Stimulated activated memory B cell treated with anti-CD40 and anti-IgM and Interleukin-4, amounts not matched to agents 10 μg/mL and 1 μg/mL and 100 μg/mL, for 72 hours (primary cell): ENCODE data around the gene MAP2K1.
"Not testable (repeated sequence)": the region's sequence is repeated elsewhere in the genome, so short reads cannot be mapped to it uniquely, and the experiment has no call there.

Source experiments
- ATAC-seq: fragments of 150-1000 bp; cut with Tn5 transposase; 2 replicates; pipeline ENCODE4 v1.10.0; 2021
- H3K27ac Mint-ChIP-seq: one replicate; pipeline ENCODE4 v1.8.0; 2022; ENCODE audit warnings: mild to moderate bottlenecking, mixed read lengths
- H3K27me3 Mint-ChIP-seq: one replicate; pipeline ENCODE4 v1.8.0; 2022; ENCODE audit warnings: mixed read lengths
- H3K36me3 Mint-ChIP-seq: one replicate; pipeline ENCODE4 v1.8.0; 2022; ENCODE audit warnings: mixed read lengths
- H3K4me1 Mint-ChIP-seq: one replicate; pipeline ENCODE4 v1.8.0; 2022; ENCODE audit warnings: mixed read lengths
- H3K4me3 Mint-ChIP-seq: one replicate; pipeline ENCODE4 v1.8.0; 2022; ENCODE audit warnings: mild to moderate bottlenecking, moderate library complexity, mixed read lengths
- H3K9me3 Mint-ChIP-seq: one replicate; pipeline ENCODE4 v1.8.0; 2022; ENCODE audit warnings: mixed read lengths

Gene MAP2K1

GRCh38 chr15:66429546-66429945, 42.8 kb downstream of the MAP2K1 start:
- peak; percentile 20 for ATAC-seq
- no peak overlapping the region for H3K4me3 Mint-ChIP-seq
- no peaks in the 10 kb centered on the region for H3K9me3 Mint-ChIP-seq
- H3K4me1 Mint-ChIP-seq: peaks cover 66% of the 10 kb centered on the region
- H3K36me3 Mint-ChIP-seq: peaks cover 2% of the 10 kb centered on the region
- no peaks in the 10 kb centered on the region for H3K27me3 Mint-ChIP-seq
- H3K27ac Mint-ChIP-seq: peak overlapping the region; percentile 81

- Mint-ChIP-seq H3K9me3 (no peaks in the 10 kb centered on the region), H3K36me3 (peaks cover 11% of the 10 kb centered on the region), H3K27me3 (no peaks in the 10 kb centered on the region), H3K27ac (peak overlapping the region; percentile 30), H3K4me1 (peaks cover 56% of the 10 kb centered on the region), H3K4me3 (no peak overlapping the region)
- ATAC-seq: no peak
Measured at GRCh38 chr15:66430627-66431255, 44.0 kb downstream of the MAP2K1 start.

- no peak for ATAC-seq
- H3K4me3 Mint-ChIP-seq: no peak overlapping the region
- peaks cover 38% of the 10 kb centered on the region for H3K36me3 Mint-ChIP-seq
- H3K27ac Mint-ChIP-seq: no peak overlapping the region
- peaks cover 49% of the 10 kb centered on the region for H3K4me1 Mint-ChIP-seq
- no peaks in the 10 kb centered on the region for H3K9me3 Mint-ChIP-seq
- no peaks in the 10 kb centered on the region for H3K27me3 Mint-ChIP-seq
Measured at GRCh38 chr15:66433726-66434125, 47.0 kb downstream of the MAP2K1 start.

- no peak for ATAC-seq
- Mint-ChIP-seq H3K9me3 (no peaks in the 10 kb centered on the region), H3K4me3 (no peak overlapping the region), H3K27me3 (no peaks in the 10 kb centered on the region), H3K4me1 (no peaks in the 10 kb centered on the region), H3K27ac (no peak overlapping the region), H3K36me3 (peaks cover 76% of the 10 kb centered on the region)
Measured at GRCh38 chr15:66440501-66440900, 53.8 kb downstream of the MAP2K1 start.

GRCh38 chr15:66452420-66452819, 65.7 kb downstream of the MAP2K1 start:
- Mint-ChIP-seq H3K27ac (no peak overlapping the region), H3K27me3 (no peaks in the 10 kb centered on the region), H3K4me1 (no peaks in the 10 kb centered on the region), H3K9me3 (no peaks in the 10 kb centered on the region), H3K36me3 (peaks cover 32% of the 10 kb centered on the region), H3K4me3 (no peak overlapping the region)
- no peak for ATAC-seq

- Mint-ChIP-seq H3K9me3 (no peaks in the 10 kb centered on the region), H3K27me3 (no peaks in the 10 kb centered on the region), H3K27ac (no peak overlapping the region), H3K4me3 (no peak overlapping the region), H3K4me1 (no peaks in the 10 kb centered on the region), H3K36me3 (peaks cover 26% of the 10 kb centered on the region)
- no peak for ATAC-seq
Measured at GRCh38 chr15:66452971-66453580, 66.4 kb downstream of the MAP2K1 start.

- Mint-ChIP-seq H3K4me1 (no peaks in the 10 kb centered on the region), H3K27me3 (no peaks in the 10 kb centered on the region), H3K36me3 (peaks cover 21% of the 10 kb centered on the region), H3K4me3 (no peak overlapping the region), H3K9me3 (no peaks in the 10 kb centered on the region), H3K27ac (no peak overlapping the region)
- ATAC-seq: no peak
Measured at GRCh38 chr15:66454143-66454542, 67.4 kb downstream of the MAP2K1 start.

- Mint-ChIP-seq H3K4me3 (no peak overlapping the region), H3K4me1 (no peaks in the 10 kb centered on the region), H3K36me3 (peaks cover 26% of the 10 kb centered on the region), H3K27me3 (no peaks in the 10 kb centered on the region), H3K9me3 (no peaks in the 10 kb centered on the region), H3K27ac (no peak overlapping the region)
- ATAC-seq: no peak
Measured at GRCh38 chr15:66456211-66456610, 69.5 kb downstream of the MAP2K1 start.

GRCh38 chr15:66459818-66460615, 73.3 kb downstream of the MAP2K1 start:
- no peak for ATAC-seq
- no peaks in the 10 kb centered on the region for H3K27me3 Mint-ChIP-seq
- H3K27ac Mint-ChIP-seq: no peak overlapping the region
- peaks cover 39% of the 10 kb centered on the region for H3K36me3 Mint-ChIP-seq
- no peak overlapping the region for H3K4me3 Mint-ChIP-seq
- H3K9me3 Mint-ChIP-seq: peaks cover 3% of the 10 kb centered on the region
- H3K4me1 Mint-ChIP-seq: no peaks in the 10 kb centered on the region

GRCh38 chr15:66461294-66461693, 74.6 kb downstream of the MAP2K1 start:
- not testable (repeated sequence) for ATAC-seq, H3K4me1 Mint-ChIP-seq, H3K27me3 Mint-ChIP-seq, H3K27ac Mint-ChIP-seq, H3K4me3 Mint-ChIP-seq, H3K9me3 Mint-ChIP-seq
- H3K36me3 Mint-ChIP-seq: peaks cover 46% of the 10 kb centered on the region

GRCh38 chr15:66461917-66462316, 75.2 kb downstream of the MAP2K1 start:
- Mint-ChIP-seq H3K27me3 (no peaks in the 10 kb centered on the region), H3K4me3 (no peak overlapping the region), H3K9me3 (peaks cover 3% of the 10 kb centered on the region), H3K27ac (no peak overlapping the region), H3K4me1 (peaks cover 5% of the 10 kb centered on the region), H3K36me3 (peaks cover 46% of the 10 kb centered on the region)
- no peak for ATAC-seq

- no peak for ATAC-seq
- Mint-ChIP-seq H3K4me1 (peaks cover 5% of the 10 kb centered on the region), H3K36me3 (peaks cover 46% of the 10 kb centered on the region), H3K27ac (no peak overlapping the region), H3K27me3 (no peaks in the 10 kb centered on the region), H3K9me3 (peaks cover 3% of the 10 kb centered on the region), H3K4me3 (no peak overlapping the region)
Measured at GRCh38 chr15:66462627-66463026, 75.9 kb downstream of the MAP2K1 start.

GRCh38 chr15:66465294-66465693, 78.6 kb downstream of the MAP2K1 start:
- H3K4me1 Mint-ChIP-seq, H3K9me3 Mint-ChIP-seq, H3K4me3 Mint-ChIP-seq, ATAC-seq, H3K27me3 Mint-ChIP-seq: not testable (repeated sequence)
- Mint-ChIP-seq H3K27ac (peak overlapping the region; percentile 37), H3K36me3 (peaks cover 42% of the 10 kb centered on the region)

GRCh38 chr15:66467162-66468040, 80.7 kb downstream of the MAP2K1 start:
- H3K27ac Mint-ChIP-seq: not testable (repeated sequence)

GRCh38 chr15:66470825-66471224, 84.1 kb downstream of the MAP2K1 start:
- not testable (repeated sequence) for H3K27ac Mint-ChIP-seq, H3K4me3 Mint-ChIP-seq, H3K27me3 Mint-ChIP-seq, H3K9me3 Mint-ChIP-seq, ATAC-seq
- Mint-ChIP-seq H3K36me3 (peaks cover 18% of the 10 kb centered on the region), H3K4me1 (peaks cover 22% of the 10 kb centered on the region)

More at GRCh38 chr15:66467162-66468040, 80.7 kb downstream of the MAP2K1 start:
- not testable (repeated sequence) for H3K27me3 Mint-ChIP-seq, H3K9me3 Mint-ChIP-seq, ATAC-seq, H3K4me3 Mint-ChIP-seq
- peaks cover 36% of the 10 kb centered on the region for H3K36me3 Mint-ChIP-seq
- peaks cover 24% of the 10 kb centered on the region for H3K4me1 Mint-ChIP-seq
